Endodermal cell (in vitro differentiated cells): ENCODE results near the gene CARS2. TPM values are rescaled to one million over a fixed set of nuclear protein-coding genes. Genes with fewer than 3 reads are reported as not detected.
"Not testable (repeated sequence)": the region's sequence is repeated elsewhere in the genome, so short reads cannot be mapped to it uniquely, and the experiment has no call there.

Experiments used
- DNase-seq: peaks from one replicate; pipeline ENCODE4 v3.0.0-alpha.2; 2017
- H3K27ac ChIP-seq: 2 replicates; pipeline ENCODE4 v1.5.1; 2013; ENCODE audit warnings: mild to moderate bottlenecking, low read depth, low read length, moderate library complexity
- H3K27me3 ChIP-seq: 2 replicates; pipeline ENCODE4 v1.6.1; 2013; ENCODE audit warnings: mild to moderate bottlenecking, low read length, moderate library complexity; ENCODE audit not compliant: insufficient read depth, control insufficient read depth, poor library complexity, severe bottlenecking
- H3K36me3 ChIP-seq: 2 replicates; pipeline ENCODE4 v1.7.0; 2013; ENCODE audit warnings: mild to moderate bottlenecking, low read length, moderate library complexity; ENCODE audit not compliant: control insufficient read depth, insufficient read depth
- H3K4me1 ChIP-seq: one replicate; pipeline ENCODE4 v1.7.0; 2013; ENCODE audit warnings: low read length; ENCODE audit not compliant: control insufficient read depth, insufficient read depth
- H3K4me3 ChIP-seq: 2 replicates; pipeline ENCODE4 v1.5.1; 2013; ENCODE audit warnings: mild to moderate bottlenecking, low read length, moderate library complexity
- H3K9ac ChIP-seq: 2 replicates; pipeline ENCODE4 v1.6.1; 2013; ENCODE audit warnings: mild to moderate bottlenecking, low read length, moderate library complexity; ENCODE audit not compliant: poor library complexity, severe bottlenecking; ENCODE audit errors: extremely low read depth
- H3K9me3 ChIP-seq: 2 replicates; pipeline ENCODE4 v1.6.1; 2013; ENCODE audit warnings: mild to moderate bottlenecking, low read length, moderate library complexity; ENCODE audit not compliant: control insufficient read depth
- H3K27ac Mint-ChIP-seq: 2 replicates; pipeline ENCODE4 v1.8.0; 2020; ENCODE audit warnings: mixed read lengths
- H3K27me3 Mint-ChIP-seq: 2 replicates; pipeline ENCODE4 v1.8.0; 2021; ENCODE audit warnings: mild to moderate bottlenecking, mixed read lengths; ENCODE audit not compliant: insufficient read depth
- H3K36me3 Mint-ChIP-seq: 2 replicates; pipeline ENCODE4 v1.8.0; 2020; ENCODE audit warnings: low read depth, mixed read lengths
- H3K4me1 Mint-ChIP-seq: 2 replicates; pipeline ENCODE4 v1.8.0; 2020; ENCODE audit warnings: mixed read lengths
- H3K4me3 Mint-ChIP-seq: 2 replicates; pipeline ENCODE4 v1.8.0; 2020; ENCODE audit warnings: mild to moderate bottlenecking, moderate library complexity, mixed read lengths
- H3K9me3 Mint-ChIP-seq: 2 replicates; pipeline ENCODE4 v1.8.0; 2020; ENCODE audit warnings: mild to moderate bottlenecking, mixed read lengths
- WGBS, 2 experiments: methylation state at CpG; one replicate each; pipeline versions ENCODE4 v1.1.5 to v1.1.7; 2013; ENCODE audit warnings: missing lambda C conversion rate in 2 of 2, mixed read lengths in 1 of 2; ENCODE audit not compliant: insufficient coverage in 1 of 2, insufficient read length in 1 of 2; 5-methylcytosine and 5-hydroxymethylcytosine counted together
- total RNA-seq, 2 donors: library from RNA; stranded (reverse); fragmentation: NEBNext Ultra II Directional in 1 of 2; extraction: Animal tissue kit (Norgen Biotek cat#: 25700) in 1 of 2; gene quantifications; 2 replicates in 1 of 2; 3 replicates in 1 of 2; pipeline ENCODE4 v1.2.1, GENCODE V29; 2021
- TF ChIP-seq, protein P1 (sequence below): fragments of 200-600 bp; sonication (generic); conservative IDR thresholded peaks from 2 replicates; pipeline ENCODE4 v1.5.0; 2021; ENCODE audit warnings: antibody characterized with exemption, mild to moderate bottlenecking

The CARS2 gene
- total RNA-seq, 2 donors from 2014 or later, result 53.0 to 53.2 TPM

DNA sequence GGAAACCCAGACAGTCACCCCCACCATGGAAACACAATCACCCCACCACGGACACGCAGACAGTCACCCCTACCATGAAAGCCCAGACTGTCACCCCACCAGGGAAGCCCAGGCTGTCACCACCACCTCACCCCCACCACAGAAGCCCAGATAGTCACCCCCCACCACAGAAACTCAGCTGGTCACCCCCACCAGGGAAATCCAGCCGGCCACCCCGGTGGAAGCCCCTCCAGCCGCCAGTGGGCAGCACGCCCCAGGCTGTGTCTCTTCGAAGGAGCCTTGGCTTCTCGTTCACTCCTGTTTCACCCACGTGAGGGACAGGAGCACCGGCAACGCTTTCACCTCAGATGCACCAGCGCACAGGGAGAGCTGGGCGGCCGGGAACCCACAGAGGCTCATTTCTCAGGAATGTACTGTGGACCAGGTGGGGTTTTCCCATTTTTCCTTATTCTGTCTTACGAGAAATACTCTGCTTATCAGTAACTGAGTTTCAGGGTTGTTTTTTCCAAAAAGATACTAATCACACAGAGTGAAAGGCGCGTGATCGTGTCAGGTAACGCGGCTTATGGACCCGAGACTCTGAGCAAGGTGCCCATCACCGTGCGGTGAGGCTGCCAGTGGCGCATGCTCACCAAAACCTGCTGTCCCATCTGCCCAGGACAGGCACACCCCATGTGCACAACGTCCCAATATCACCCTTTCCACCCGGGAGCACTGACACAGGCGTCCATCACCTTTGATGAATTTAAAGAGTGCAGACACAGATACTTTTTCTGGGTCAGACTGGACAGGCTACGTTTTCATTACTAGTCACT lies 28.0 kb downstream of the CARS2 start:
- Histone ChIP-seq H3K9me3 (no peaks in the 10 kb centered on the region), H3K27ac (no peak overlapping the region), H3K9ac (no peak overlapping the region), H3K36me3 (peaks cover 53% of the 10 kb centered on the region), H3K27me3 (no peaks in the 10 kb centered on the region), H3K4me3 (no peak overlapping the region), H3K4me1 (no peaks in the 10 kb centered on the region)
- Mint-ChIP-seq H3K4me3 (no peak overlapping the region), H3K36me3 (peaks cover 68% of the 10 kb centered on the region), H3K4me1 (no peaks in the 10 kb centered on the region), H3K9me3 (peaks cover 17% of the 10 kb centered on the region), H3K27ac (no peak overlapping the region), H3K27me3 (no peaks in the 10 kb centered on the region)
- 94 to 99% methylated on average over 17 to 28 of the region's 28 CpGs for WGBS, 2 experiments
- TF ChIP-seq, protein P1, sequence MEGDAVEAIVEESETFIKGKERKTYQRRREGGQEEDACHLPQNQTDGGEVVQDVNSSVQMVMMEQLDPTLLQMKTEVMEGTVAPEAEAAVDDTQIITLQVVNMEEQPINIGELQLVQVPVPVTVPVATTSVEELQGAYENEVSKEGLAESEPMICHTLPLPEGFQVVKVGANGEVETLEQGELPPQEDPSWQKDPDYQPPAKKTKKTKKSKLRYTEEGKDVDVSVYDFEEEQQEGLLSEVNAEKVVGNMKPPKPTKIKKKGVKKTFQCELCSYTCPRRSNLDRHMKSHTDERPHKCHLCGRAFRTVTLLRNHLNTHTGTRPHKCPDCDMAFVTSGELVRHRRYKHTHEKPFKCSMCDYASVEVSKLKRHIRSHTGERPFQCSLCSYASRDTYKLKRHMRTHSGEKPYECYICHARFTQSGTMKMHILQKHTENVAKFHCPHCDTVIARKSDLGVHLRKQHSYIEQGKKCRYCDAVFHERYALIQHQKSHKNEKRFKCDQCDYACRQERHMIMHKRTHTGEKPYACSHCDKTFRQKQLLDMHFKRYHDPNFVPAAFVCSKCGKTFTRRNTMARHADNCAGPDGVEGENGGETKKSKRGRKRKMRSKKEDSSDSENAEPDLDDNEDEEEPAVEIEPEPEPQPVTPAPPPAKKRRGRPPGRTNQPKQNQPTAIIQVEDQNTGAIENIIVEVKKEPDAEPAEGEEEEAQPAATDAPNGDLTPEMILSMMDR, result no peak
- DNase-seq, result no peak

DNA sequence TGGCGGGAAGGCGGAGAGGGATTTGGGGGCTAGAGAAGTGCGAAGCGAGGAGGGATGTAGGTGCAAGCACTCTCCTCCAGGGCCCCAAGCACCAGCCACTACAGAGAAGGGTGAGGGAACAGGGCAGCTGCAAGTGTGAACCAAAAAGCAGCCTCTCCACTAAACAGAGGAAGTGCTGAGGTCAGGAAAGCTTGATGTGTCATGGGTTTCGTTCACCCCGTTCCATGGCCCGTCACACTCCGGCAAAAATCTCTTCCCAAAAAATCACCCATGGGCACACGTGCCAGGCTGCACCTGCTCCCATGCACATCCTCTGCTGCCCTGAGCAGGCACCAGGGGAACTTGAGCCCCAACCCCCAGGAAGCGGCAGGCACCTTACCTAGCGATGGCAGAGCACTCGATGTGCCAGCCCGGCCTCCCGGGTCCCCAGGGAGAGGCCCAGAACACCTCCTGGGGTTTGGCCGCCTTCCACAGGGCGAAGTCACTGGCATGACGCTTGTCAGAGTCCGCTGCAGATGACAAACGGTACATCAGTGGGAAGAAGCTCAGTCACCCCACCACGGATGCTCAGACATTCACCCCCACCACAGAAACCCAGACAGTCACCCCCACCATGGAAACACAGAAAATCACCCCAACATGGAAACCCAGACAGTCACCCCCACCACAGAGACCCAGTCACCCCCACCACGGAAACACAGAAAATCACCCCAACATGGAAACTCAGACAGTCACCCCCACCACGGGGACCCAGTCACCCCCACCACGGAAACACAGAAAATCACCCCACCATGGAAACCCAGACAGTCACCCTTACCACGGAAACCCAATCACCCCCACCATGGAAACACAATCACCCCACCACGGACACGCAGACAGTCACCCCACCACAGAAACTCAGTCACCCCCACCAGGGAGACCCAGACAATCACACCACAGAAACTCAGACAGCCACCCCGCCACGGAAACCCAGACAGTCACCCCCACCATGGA lies 29.0 kb downstream of the CARS2 start:
- TF ChIP-seq, protein P1, result no peak
- Mint-ChIP-seq H3K4me3 (no peak overlapping the region), H3K27me3 (no peaks in the 10 kb centered on the region), H3K4me1 (no peaks in the 10 kb centered on the region), H3K9me3 (peaks cover 24% of the 10 kb centered on the region), H3K27ac (no peak overlapping the region), H3K36me3 (peaks cover 70% of the 10 kb centered on the region)
- no peaks in the 10 kb centered on the region for H3K4me1 ChIP-seq
- H3K4me3 ChIP-seq, result no peak overlapping the region
- H3K27me3 ChIP-seq, result no peaks in the 10 kb centered on the region
- no peaks in the 10 kb centered on the region for H3K9me3 ChIP-seq
- no peak overlapping the region for H3K9ac ChIP-seq
- peaks cover 43% of the 10 kb centered on the region for H3K36me3 ChIP-seq
- H3K27ac ChIP-seq, result no peak overlapping the region
- no peak for DNase-seq
- WGBS, 2 experiments, result 96 to 98% methylated on average over 9 to 26 of the region's 28 CpGs

DNA sequence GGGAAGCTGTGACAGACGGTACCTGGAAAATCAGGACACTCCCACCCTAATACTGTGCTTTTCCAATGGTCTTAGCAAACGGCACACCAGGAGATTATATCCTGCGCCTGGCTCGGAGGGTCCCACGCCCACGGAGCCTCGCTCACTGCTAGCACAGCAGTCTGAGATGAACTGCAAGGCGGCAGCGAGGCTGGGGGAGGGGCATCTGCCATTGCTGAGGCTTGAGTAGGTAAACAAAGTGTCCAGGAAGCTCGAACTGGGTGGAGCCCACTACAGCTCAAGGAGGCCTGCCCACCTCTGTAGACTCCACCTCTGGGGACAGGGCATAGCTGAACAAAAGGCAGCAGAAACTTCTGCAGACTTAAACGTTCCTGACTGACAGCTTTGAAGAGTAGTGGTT lies 36.1 kb downstream of the CARS2 start:
- WGBS, 2 experiments, result 92 to 98% methylated on average over 9 to 11 of the region's 11 CpGs
- not testable (repeated sequence) for H3K27me3 Mint-ChIP-seq, H3K4me1 Mint-ChIP-seq, DNase-seq, H3K4me3 Mint-ChIP-seq, H3K27ac ChIP-seq, H3K4me1 ChIP-seq, H3K27ac Mint-ChIP-seq, H3K4me3 ChIP-seq, H3K9ac ChIP-seq, H3K27me3 ChIP-seq
- peaks cover 88% of the 10 kb centered on the region for H3K36me3 Mint-ChIP-seq
- Histone ChIP-seq H3K36me3 (peaks cover 46% of the 10 kb centered on the region), H3K9me3 (peaks cover 18% of the 10 kb centered on the region)
- H3K9me3 Mint-ChIP-seq, result peaks cover 55% of the 10 kb centered on the region
